Dedifferentiated amniotic fluid mesenchymal stem cell (primary cell): ENCODE results near the gene SLC2A8.
A peak's percentile ranks its signal among the peaks of the same experiment; 100 is the strongest.

Experiments used
- DNase-seq: peaks from one replicate; pipeline ENCODE4 v3.0.0-alpha.2; 2016; ENCODE audit errors: extremely low spot score

The SLC2A8 gene

DNA sequence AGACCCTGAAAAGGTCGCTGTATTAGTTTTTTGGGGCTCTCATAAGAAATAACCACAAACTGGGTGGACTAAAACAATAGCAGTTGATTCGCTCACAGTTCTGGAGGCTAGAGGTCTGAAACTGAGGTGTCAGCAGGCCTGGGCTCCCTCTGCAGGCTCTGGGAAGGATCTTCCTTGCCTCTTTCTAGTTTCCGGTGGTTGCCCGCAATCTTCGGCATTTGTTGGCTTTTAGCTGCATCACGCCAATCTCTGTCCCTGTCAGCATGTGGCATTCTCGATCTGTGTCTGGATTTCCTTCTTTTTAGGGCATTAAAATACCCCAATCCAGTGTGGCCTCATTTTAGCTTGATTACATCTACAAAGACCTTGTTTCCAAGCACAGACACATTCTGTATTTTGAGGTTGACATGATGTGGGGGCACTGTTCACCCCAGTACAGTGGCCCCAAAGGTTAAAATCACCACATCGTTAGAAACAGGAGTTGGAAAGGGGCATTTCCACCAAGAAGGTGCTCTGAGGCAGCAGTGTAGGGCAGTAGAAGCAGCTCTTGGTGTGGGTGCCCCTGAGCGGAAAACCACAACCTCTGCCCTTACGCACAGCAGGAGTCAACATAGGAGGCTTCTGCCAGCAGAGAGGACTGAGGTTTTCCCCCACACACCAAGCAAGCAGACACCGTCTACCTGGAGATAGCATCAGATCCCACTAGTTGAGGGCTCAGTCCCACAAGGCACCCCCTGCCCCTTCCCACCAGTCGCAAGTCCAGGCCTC, 40.7 kb downstream of the SLC2A8 start:
- no peak for DNase-seq

DNA sequence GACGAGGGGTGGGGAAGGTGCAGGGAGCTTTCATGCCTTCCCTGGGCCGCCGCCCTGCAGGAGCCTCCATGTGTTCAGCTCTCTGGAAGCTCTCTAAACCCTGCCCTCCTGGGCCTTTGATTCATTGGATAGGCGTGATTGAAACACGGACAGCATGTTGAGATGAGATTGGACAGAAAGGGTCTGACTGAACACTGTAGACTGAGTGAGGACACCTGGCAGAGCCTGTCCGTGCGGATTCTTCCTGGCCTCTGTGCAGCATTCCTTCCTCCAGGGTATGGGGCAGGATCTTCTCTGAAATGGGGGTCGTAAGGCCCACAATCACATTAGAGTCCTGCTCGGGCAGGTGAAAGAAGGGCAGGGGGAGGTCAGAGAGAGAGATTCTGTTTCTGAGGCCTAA, 41.4 kb downstream of the SLC2A8 start:
- no peak for DNase-seq

DNA sequence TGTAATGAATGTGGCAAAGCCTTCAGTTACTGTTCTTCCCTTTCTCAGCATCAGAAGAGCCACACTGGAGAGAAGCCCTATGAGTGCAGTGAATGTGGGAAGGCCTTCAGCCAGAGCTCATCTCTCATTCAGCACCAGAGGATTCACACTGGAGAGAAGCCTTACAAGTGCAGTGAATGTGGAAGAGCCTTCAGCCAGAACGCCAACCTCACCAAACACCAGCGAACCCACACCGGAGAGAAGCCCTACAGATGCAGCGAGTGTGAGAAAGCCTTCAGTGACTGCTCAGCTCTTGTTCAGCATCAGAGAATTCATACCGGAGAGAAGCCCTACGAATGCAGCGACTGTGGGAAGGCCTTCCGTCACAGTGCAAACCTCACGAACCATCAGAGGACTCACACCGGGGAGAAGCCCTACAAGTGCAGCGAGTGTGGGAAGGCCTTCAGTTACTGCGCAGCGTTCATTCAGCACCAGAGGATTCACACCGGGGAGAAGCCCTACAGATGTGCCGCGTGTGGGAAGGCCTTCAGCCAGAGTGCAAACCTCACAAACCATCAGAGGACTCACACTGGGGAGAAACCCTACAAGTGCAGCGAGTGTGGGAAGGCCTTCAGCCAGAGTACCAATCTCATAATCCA, 47.4 kb downstream of the SLC2A8 start:
- DNase-seq: no peak

DNA sequence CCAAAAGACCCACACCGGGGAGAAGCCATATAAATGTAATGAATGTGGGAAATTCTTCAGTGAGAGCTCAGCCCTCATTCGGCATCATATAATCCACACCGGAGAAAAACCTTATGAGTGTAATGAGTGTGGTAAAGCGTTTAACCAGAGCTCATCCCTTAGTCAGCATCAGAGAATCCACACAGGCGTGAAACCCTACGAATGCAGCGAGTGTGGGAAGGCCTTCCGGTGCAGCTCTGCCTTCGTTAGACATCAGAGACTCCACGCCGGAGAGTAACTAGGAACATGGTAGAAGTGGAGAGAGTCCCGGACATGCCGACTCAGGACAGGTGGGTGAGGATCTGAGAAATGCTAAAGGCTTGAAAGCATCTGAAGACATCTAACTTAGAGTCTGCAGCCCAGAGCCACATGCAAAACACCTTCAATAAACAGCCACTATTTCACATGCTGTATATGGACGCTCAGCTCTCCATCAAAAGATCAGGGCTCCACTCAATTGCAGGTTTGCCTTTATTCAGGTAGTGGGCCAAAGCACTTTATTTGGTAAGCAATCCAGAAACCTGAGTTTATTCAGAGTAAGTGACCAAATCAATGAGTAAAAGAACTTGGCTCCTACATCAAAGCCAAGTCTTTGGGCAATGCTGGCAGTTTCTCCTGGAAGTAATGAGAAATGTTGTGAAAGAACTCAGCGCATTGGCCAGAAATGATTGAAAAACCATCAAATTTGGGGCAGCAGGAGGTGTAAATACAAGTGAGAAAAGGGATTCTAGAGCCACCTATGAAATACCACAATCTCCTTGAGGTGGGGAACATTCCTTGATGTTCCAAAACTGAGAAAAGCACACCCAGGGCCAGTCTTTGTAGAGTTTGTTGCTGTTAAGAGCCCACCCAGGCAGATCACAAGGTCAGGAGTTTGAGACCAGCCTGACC, 48.2 kb downstream of the SLC2A8 start:
- no peak for DNase-seq

DNA sequence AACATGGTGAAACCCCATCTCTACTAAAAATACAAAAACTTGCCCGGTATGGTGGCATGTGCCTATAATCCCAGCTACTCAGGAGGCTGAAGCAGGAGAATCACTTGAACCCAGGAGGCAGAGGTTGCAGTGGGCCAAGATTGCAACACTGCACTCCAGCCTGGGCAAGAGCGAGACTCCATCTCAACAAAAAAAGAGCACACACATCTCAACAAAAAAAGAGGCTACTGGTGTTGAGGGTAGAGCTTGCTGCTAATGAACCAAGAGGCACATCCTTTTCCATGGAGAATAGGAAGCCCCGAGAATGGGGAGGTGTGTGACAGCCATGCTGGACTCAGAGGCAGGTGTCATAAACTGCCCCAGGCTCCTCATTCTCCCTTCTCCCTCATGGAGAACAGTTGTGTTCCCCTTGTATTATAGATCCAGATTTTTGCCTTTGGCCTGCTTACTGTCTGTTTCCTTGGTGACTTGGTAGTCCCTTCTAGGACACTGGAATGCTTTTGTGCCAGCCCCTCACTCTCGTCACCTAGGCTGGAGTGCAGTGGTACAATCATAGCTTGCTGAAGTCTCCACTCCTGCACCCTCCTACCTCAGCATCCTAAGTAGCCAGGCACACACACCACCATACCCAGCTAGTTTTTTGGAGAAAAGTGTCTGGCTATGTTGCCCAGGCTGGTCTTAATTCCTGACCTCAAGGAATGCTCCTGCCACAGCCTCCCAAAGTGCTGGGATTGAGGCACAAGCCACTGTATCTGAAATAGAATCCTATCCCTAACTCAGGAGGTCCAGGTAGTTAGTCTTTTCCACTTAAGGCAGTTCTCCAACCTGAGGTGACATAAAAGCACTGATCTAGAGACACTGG, 49.1 kb downstream of the SLC2A8 start:
- DNase-seq: no peak

DNA sequence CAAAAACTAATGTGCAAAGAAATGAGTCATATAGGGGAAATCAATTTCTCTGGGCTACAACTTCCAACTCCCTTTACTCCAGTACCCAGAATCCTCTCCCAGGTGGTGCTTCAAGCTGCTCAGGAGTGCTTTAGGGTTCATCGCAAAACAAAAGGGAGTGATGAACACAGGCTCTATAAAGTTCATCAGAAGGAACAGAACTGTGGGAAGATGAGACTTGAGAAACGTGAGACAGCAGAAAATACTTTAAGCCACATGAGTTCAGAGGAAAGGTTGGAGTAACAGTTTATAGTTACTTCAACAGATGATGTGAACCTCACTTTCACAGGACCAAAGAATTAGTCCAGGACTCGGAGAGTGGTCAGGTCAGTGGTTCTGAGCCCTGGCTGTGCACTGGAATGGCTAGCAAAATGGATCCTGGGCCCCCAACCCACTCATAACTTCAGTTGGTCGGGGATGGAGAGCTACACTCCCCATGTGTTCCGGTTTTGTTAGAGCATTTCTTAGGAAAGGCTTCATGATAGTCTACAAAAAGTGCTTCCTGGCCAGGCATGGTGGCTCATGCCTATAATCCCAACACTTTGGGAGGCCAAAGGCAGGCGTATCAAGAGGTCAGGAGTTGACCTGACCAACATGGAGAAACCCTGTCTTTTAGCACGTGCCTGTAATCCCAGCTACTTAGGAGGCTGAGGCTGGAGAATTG, 49.9 kb downstream of the SLC2A8 start:
- no peak for DNase-seq

DNA sequence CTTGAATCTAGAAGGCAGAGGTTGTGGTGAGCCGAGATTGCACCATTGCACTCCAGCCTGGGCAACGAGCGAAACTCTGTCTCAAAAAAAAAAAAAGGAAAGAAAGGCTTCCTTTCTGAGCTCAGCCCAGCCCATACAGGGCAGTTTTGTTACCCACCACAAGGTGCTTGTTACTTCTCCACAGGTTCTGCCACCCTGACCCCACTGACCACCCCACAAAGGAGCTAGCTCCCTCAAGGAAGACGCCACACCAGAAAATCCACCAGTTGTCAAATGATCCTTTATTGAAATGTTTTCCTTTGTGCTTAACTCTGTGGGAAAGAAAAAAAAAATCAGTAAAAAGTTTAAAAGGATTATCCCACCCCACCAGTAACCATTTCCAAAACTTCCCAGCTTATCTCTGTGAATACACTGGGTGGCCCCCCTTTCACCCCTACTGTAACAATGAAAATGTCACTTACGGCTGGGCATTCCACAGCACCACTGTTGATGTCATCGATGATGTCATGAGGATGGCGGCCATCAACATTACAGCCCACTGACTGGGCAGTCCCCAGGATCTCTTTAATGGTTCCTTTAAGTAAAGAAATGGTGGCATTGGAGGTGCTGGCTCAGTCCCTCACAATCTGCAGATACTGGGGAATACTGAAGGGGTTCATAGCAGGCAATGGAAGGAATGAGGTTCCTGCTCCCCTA, 50.6 kb downstream of the SLC2A8 start:
- no peak for DNase-seq

DNA sequence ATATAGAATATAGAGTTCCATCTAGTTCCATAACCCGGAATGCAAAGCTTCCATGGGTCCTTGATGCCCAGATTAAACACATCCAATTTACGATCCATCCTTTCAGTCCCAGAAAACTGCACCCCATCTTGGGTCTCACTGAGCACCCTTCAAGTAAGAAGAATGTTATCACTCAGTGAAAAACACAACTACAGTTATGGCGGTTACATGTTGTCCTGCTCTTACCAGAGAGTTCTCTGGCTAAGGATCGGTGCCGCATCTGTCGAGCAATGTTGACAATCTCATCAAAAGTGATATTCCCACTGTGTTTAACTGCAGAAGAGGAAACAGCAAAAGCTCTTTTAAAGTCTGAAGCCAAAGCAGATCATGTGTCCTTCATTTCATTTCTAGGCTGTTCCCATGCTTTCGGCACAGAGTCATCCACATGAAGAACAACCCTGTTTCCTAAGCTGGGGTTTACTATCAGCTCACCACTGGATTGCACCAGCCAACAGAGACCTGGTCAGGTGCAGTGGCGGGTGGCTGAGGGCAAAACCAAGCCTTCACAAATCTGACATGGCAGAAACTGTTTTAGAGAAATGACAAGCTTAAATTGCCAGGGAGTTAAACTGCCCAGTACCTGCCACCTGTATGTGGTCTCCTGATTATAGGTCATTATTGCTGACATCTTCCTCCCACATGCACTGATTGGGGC, 51.3 kb downstream of the SLC2A8 start:
- DNase-seq: no peak

DNA sequence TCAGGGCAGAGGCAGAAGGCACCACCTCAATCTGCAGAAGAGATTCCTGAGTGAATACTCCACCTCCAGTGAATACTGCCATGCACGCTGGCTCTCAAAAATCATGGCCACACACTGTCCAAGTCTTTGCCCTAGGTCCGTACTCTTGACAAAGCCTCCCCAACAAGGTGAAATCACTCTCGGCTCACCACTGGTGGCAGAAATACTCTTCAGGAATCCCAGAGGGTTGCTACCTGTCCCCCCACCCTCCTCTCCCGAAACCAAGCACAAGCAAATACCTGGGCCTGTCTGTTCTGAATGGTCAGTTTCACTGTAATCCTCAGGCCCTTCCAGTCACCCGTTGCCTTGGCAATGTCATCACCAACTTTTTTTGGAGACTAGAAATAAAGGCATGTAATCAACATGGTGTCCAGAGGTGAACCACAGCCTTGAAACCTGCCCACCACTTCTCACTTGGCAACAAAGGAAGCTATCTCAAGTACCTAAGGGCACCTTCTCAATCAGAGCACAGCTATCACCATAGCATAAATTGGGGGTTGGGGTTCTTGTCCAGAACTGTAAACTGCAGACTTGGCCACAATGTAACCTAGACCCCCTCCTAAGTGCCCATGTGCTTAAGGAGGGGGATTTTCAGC, 52.5 kb downstream of the SLC2A8 start:
- DNase-seq: no peak

DNA sequence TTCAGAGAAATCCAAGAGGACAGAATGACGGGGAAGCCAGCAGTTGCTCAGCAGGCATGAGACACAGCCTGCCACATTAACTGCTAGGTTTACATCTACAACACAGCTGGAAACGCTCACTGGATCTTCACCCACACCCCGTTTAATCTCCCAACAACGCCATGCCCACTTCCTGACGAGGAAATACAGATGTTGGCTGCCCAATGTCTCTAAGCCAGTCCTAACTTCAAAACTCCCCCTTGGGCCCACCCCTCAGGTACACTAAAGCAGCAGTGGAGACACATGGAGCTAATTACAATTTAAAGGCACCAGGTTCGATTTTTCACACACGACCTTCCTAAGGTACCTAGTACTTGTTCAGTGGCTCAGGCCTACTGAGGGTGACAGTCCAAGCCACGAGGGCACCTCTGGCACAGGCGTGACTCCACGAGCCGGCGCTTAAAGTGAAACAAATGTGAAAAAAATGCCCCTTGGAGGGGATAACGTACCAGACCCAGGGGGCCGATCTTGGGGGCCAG, 53.3 kb downstream of the SLC2A8 start:
- DNase-seq: peak; percentile 48

DNA sequence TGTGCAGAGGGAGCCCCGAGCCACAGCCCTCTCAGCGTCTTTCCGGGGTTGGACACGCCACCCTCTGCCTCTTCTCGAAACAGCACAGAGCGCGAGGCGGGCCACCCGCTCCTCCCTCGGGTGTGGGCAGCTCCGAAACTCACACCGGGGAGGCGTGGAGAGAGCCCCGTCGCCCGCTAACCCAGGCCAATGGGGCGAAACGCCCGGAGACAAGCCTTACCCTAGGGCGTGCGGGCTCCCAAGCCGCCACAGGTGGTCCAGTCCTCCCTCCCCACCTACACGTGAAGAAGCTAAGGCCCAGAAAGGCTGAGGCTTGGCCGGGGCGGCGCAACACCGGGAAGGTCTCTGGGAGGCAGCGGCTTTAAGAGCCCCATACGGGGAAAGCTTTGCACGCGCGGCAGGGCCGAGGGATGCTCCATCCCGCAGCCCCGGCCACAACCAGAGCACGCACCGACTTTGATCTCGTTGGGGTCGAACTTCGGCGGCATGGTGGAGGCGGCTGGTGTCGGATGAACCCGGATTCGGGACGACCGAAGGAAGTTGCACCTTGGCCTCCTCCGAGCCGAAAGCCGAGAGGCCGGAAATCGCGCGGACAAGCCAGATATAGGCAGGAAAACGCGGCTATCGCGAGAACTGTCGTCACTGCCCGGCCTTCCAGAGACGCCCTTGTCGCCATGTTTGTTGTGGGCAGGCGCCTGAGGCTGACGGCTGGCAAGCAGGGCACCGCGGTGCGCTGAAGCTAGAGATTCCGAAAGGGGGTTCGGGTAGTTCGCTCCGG, 54.0 kb downstream of the SLC2A8 start, which contains the start of the genes LRSAM1 and RPL12:
TSS of gene LRSAM1 (plus strand) at position 681 of the 778 bp plus-strand sequence. CDS start 3,018 bp downstream, outside the sequence.
TSS of gene RPL12 (minus strand) at position 577 of the 778 bp plus-strand sequence. CDS start at position 488, 89 bp downstream.
- DNase-seq: peak; percentile 94

DNA sequence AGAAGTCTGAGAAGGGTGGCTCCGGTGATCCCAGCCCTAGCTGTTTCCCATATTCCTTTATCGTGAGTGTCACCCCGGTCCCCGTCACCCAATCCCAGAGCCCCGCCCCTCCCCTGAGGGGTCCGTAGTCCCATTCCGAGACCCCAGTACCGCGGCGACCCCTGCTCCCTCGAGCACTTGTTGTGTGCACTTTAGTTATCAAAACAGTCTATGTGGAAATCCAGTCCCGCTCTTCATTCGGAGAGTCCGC, 54.6 kb downstream of the SLC2A8 start:
- DNase-seq: no peak

DNA sequence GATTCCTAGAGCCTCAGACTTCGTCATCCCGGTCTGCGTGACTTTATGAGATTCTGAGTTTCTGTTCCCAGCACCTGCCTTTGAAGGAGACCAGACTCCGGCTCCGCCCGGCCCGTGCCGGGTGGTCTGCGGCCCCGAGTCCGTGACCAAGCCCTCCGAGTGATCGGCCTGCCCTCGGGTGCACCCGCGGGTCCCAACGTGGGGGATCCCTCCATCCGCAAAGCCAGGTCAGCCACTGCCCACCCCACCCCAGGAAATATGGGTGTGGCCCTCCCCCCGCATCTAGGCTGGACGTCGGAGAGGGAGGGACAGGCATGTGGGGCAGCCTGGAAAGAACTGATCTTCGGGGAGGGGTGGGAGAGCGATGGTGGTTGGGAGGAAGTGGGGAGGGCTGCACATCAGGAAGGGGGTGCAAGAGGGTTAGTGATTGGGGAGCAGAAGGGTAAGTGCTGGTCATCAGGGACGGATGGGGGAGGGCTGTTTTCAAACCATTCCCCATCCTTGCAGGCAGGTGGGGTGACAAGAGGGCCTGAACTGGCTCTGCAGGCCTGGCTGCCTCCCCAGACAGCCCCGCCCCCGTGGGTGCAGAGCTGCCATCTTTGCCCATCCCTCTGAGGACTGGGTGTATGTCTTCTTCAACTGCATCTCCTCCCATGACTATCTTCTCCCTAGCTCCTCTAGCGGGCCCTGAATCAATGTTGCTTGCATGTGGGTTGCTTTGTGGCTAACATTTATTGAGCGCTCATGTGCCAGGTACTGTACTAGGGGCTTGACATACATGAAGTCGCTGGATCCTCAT, 55.1 kb downstream of the SLC2A8 start:
- peak; percentile 43 for DNase-seq

DNA sequence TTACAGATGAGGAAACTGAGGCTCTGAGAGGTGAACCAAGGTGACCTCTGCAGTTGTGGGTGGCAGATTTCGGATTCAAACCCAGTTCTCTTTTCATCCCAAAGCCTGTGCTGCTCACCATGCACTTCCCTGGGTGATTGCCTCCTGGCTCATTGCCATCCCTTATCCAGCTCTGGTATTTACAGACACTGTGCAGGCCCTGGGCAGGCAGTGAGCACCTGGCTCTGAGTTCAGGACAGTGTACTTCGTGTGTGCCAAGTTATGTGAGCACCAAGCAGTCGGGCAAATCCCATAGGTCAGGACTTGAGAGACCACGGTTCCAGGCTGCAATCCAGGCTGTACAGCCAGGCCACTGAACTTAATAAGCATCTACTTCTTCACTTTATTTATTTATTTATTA, 55.7 kb downstream of the SLC2A8 start:
- no peak for DNase-seq

DNA sequence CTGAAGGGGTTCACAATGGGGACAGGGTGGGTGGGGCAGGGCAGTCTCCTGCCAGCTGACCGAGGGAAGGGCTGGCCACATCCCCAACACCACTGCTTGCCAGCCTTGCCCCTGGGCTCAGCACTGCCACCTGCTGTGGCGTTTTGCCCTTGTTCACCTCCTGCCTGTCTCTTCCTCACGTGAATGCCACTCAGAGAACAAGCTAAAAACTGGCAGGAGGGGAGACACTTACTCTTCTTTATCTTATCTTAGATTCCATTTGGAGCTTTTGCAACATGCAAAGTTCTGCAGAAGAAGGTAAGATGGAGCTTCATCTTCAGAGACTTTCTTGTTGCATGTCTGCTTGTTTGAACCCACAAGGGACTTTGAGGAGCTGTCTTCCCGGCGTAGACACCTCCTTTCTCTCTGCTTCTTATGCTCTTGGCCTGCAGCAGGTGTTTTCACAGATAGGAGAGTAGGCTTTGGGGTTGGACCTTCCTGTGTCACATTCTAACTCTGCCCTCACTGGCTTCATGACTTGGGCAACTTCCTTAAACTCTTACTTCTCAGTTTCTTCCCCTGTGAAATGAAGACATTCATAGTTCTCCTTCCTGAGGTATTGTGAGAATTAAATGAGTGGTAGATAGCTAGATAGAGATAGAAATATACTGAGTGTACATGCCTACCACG, 58.5 kb downstream of the SLC2A8 start:
- DNase-seq: no peak

DNA sequence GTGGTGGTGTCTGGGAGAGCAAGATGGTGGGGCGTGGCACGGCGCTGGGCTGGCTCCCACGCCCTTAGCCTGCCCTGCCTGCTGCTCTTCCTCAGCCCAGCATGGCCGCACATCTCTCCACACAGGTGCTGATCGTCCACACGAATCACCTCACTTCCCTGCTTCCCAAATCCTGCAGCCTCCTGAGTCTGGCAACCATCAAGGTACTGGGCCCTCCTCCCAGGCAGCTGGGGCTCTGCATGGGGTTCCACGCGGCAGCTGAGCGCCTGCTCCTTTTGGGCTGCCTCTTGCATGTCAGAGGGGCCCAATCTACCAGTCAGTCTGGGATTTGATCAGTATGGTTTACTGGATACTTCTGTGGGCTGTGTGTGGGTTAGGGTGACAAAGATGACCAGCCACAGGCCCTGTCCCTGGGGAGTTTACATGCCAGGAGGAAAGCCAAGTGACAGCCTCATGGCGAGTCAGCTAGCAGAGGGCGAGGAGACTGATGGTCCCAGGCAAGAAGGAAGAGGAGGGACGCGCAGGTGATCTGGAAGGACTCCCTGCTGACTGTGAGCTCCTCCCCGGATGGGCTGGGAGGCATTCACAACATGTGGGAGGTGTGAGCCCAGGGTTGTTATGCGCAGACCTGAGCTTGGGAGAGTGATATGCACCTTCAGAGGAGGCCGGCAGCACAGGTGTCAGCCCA, 60.4 kb downstream of the SLC2A8 start:
- DNase-seq: no peak
